ENCODE data around the gene SVIL. TPM values are rescaled to one million over a fixed set of nuclear protein-coding genes. Genes with fewer than 3 reads are reported as not detected.

SVIL gene
- total RNA-seq, 2 experiments from 2014 or later = 0.47 to 1.5 TPM

GRCh38 chr10:29454250-29454649, 180.5 kb downstream of the SVIL start:
- Histone ChIP-seq H3K4me3 (ENCODE audit: low read depth, low read length, poor library complexity, severe bottlenecking) (no peak overlapping the region), H3K27ac (ENCODE audit: low read depth, low read length, poor library complexity, severe bottlenecking) (no peak overlapping the region), H3K79me2 (ENCODE audit: insufficient read depth, low read depth, low read length) (no peaks in the 10 kb centered on the region), H2AFZ (ENCODE audit: low read length) (no peak overlapping the region), H3K4me2 (ENCODE audit: low read length) (no peak overlapping the region), H3K36me3 (ENCODE audit: insufficient read depth, low read length) (no peaks in the 10 kb centered on the region), H3K9me2 (ENCODE audit: insufficient read depth, low read length) (no peaks in the 10 kb centered on the region), H3K9me3 (ENCODE audit: low read length) (no peaks in the 10 kb centered on the region), H4K20me1 (ENCODE audit: insufficient read depth, low read length) (no peaks in the 10 kb centered on the region), H3K4me1 (ENCODE audit: insufficient read depth, low read length, poor library complexity, severe bottlenecking) (no peaks in the 10 kb centered on the region)
- CTCF ChIA-PET (ENCODE audit: unreplicated experiment) = no interaction called here
- intact Hi-C loops (cut with micrococcal nuclease; ENCODE audit: unreplicated experiment) = no loop called here
- BruUV-seq (replicated peaks) = no TSS peak
- no peak for DNase-seq (ENCODE audit: low spot score)
- POLR2A ChIA-PET = no interaction called here
- TF ChIP-seq EZH2phosphoT487 (IDR thresholded peaks at IDR 0.05; ENCODE audit: borderline replicate concordance, low read depth, low read length) (no peak), CTCF (conservative IDR thresholded peaks at IDR 0.05; ENCODE audit: low read length) (no peak)

GRCh38 chr10:29452546-29452945, 182.2 kb downstream of the SVIL start:
- BruUV-seq (replicated peaks) = no TSS peak
- intact Hi-C loops (cut with micrococcal nuclease; ENCODE audit: unreplicated experiment) = no loop called here
- Histone ChIP-seq H3K9me3 (ENCODE audit: low read length) (no peaks in the 10 kb centered on the region), H3K4me2 (ENCODE audit: low read length) (no peak overlapping the region), H3K4me3 (ENCODE audit: low read depth, low read length, poor library complexity, severe bottlenecking) (no peak overlapping the region), H3K79me2 (ENCODE audit: insufficient read depth, low read depth, low read length) (no peaks in the 10 kb centered on the region), H3K36me3 (ENCODE audit: insufficient read depth, low read length) (no peaks in the 10 kb centered on the region), H2AFZ (ENCODE audit: low read length) (no peak overlapping the region), H4K20me1 (ENCODE audit: insufficient read depth, low read length) (no peaks in the 10 kb centered on the region), H3K27ac (ENCODE audit: low read depth, low read length, poor library complexity, severe bottlenecking) (no peak overlapping the region), H3K9me2 (ENCODE audit: insufficient read depth, low read length) (no peaks in the 10 kb centered on the region), H3K4me1 (ENCODE audit: insufficient read depth, low read length, poor library complexity, severe bottlenecking) (no peaks in the 10 kb centered on the region)
- TF ChIP-seq CTCF (conservative IDR thresholded peaks at IDR 0.05; ENCODE audit: low read length) = no peak
- TF ChIP-seq EZH2phosphoT487 (IDR thresholded peaks at IDR 0.05; ENCODE audit: borderline replicate concordance, low read depth, low read length) = no peak
- POLR2A ChIA-PET = no interaction called here
- CTCF ChIA-PET (ENCODE audit: unreplicated experiment) = no interaction called here
- DNase-seq (ENCODE audit: low spot score) = no peak

- no TSS peak for BruUV-seq (replicated peaks)
- Histone ChIP-seq H3K79me2 (ENCODE audit: insufficient read depth, low read depth, low read length) (no peaks in the 10 kb centered on the region), H4K20me1 (ENCODE audit: insufficient read depth, low read length) (no peaks in the 10 kb centered on the region), H2AFZ (ENCODE audit: low read length) (no peak overlapping the region), H3K36me3 (ENCODE audit: insufficient read depth, low read length) (no peaks in the 10 kb centered on the region), H3K27ac (ENCODE audit: low read depth, low read length, poor library complexity, severe bottlenecking) (no peak overlapping the region), H3K4me2 (ENCODE audit: low read length) (no peak overlapping the region), H3K4me1 (ENCODE audit: insufficient read depth, low read length, poor library complexity, severe bottlenecking) (no peaks in the 10 kb centered on the region), H3K9me2 (ENCODE audit: insufficient read depth, low read length) (no peaks in the 10 kb centered on the region), H3K4me3 (ENCODE audit: low read depth, low read length, poor library complexity, severe bottlenecking) (no peak overlapping the region), H3K9me3 (ENCODE audit: low read length) (no peaks in the 10 kb centered on the region)
- CTCF ChIA-PET (ENCODE audit: unreplicated experiment) = no interaction called here
- TF ChIP-seq EZH2phosphoT487 (IDR thresholded peaks at IDR 0.05; ENCODE audit: borderline replicate concordance, low read depth, low read length) (no peak), CTCF (conservative IDR thresholded peaks at IDR 0.05; ENCODE audit: low read length) (no peak)
- intact Hi-C loops (cut with micrococcal nuclease; ENCODE audit: unreplicated experiment) = no loop called here
- no peak for DNase-seq (ENCODE audit: low spot score)
- POLR2A ChIA-PET = interaction anchor here (0.6 kb wide), 1 partner anchor 30 kb away, joined by 4 read pairs; no protein-coding TSS in a partner anchor
These were observed 182.8 kb downstream of the SVIL start for GRCh38 chr10:29451946-29452345.
